Measurements from ENCODE around the gene CDC45.

CDC45 gene

DNA sequence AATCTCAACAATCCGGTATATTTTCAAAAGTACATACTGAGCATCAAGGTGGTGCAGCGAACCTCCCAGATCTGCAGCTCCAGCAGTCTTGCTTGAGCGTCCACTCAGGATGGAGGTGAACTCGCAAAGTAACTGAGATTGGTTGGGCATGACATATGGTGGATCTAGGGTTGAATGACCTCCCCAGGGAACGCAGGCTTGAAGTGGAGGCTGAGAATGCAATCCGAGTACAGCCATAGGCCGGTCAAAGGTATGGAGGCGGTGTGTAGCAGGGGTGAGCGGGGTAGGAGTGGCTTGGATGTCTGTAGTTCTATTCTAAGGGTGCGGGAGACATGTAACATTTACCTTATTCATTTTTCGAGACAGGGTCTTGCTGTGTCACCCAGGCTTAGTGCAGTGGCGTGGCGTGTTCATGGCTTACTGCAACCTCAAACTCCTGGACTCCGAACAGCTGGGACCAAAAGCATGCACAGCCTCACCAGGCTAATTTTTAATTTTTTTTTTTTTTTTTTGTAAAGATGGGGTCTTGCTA is 31.6 kb upstream of the CDC45 start:
- no peak for DNase-seq (ENCODE audit: extremely low read depth in 1 of 2, low read depth in 1 of 2)

DNA sequence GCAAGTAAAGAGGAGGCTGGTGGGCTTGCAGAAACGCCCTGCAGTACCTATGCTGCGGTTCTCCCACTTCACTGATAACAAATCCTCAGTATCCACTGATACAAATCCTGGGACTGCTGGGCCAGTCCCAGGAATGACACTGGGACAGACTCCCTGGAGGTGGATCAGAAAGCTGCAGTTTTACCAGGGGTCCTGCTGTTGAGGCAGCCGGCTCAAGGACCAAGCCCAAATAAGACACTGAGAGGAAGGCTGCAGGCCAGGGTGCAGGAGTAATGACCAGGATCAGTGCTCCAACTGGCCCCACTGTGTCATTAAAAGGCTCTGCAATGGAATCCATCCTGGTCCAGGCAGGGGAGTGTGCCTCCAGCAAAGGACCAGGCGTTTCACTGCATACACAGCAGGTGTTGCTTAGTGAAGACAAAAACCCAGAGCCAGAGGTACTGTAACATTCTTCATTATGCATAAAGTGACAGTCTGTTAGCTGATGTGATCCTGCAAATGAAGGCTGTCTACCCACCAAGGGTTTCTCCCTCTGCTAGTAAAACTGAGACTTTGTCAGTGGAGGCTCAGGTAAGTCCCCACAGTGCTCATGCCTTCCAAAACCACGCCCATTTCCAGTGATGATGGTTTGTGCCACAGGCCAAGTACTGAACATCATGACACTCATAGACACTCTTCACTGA is 30.8 kb upstream of the CDC45 start:
- DNase-seq (ENCODE audit: extremely low read depth in 1 of 2, low read depth in 1 of 2): no peak

DNA sequence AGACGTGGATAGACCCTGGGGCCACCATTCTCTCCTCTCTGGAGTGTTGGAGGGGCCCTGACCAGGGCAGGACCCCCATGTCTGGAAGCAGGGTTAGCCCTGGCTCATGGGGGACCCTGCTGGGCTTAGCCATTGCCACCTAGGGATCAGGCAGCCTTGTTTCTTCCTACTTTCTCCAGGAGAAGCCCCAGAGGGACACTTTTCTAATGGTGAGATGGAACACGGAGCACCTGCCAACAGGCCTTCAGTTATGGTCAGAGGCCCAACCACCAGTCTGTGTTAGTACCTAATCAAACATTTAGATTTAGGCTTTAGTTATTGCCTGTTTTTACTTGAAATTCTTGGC is 30.3 kb upstream of the CDC45 start:
- no peak for DNase-seq (ENCODE audit: extremely low read depth in 1 of 2, low read depth in 1 of 2)

DNA sequence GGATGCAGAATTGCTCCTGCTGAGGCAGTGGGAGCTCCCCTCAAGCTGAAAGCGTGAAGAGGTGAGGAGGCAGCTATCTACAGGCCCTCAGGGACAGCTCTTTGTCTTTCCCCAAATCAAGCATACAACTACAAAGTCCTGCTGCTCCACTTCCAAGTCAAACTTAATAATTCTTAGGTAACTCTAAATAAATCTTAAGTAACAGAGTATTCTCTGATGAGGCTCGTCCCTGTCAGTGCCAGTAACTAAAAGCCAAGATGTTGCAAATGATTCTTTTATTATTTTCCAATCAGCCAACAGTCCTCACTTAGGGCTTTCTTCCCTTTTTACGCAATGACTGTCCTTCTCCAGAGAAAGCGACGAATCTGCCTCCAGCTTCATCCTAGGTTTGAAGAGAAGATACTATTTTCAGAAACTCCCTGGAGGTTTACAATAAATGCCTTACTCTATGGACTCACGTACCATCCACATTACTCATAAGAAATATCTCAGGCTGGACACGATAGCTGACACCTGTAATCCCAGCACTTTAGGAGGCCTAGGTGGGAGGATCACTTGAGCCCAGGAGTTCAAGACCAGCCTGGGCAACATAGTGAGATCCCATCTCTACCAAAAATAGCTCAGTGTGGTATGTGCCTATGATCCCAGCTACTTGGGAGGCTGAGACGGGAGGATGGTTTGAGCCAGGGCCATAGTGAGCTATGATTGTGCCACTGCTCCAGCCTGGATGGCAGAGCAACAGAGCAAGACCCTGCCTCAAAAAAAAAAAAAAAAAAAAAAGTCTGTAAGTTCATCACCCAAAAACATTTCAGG is 29.2 kb upstream of the CDC45 start:
- DNase-seq (ENCODE audit: extremely low read depth in 1 of 2, low read depth in 1 of 2): no peak

DNA sequence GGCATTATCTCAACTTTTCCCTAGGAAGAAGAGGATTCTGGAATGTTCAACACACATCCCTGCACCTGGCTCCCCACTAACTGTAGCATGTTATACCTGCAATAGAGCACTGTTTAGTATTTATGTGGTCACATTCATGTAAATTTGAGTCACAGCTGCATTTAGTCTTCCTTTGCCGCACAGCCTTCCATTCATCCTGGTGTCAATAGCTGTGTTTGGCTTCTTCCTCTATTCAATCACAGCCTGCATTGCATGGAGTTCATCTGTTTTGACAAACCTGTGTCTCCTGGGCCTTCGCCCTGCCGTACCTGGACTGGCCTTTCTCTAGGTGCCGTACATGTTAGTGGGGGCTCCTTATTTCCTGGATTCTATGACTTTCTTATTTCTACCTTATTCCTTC is 28.1 kb upstream of the CDC45 start:
- no peak for DNase-seq (ENCODE audit: extremely low read depth in 1 of 2, low read depth in 1 of 2)

DNA sequence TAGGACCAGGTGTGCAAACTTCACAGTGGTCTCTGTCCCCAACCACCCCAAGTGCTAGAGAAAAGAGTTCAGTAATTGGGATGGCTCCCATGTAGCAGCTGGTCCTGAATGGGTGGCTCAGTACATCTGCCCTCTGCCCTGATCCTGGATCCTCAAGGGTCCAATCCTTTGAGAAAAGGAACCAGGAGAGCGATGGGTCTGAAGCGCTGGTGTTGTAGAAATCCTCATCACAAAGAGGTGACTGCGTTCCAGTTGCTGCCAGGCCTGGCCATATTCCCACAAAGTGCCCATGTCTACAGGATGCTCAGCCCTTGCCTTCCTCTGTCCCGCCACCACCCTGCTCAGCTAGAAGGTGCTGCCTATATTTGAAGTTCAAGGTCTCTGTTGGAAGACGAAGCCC is 26.0 kb upstream of the CDC45 start:
- DNase-seq (ENCODE audit: extremely low read depth in 1 of 2, low read depth in 1 of 2): no peak

DNA sequence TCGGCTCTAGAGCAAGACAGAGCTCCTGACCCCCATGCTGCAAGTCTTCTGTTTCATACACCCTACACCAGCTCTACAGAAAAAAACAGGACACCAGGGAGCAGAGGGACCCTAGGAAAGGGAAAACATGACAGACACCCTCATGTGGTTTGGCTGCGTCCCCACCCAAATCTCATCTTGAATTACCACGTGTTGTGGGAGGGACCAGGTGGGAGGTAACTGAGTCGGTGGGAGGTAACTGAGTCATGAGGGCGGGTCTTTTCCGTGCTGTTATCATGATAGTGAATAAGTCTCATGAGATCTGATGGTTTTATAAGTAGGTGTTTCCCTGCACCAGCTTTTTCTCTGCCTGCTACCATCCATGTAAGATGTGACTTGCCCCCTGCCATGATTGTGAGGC is 25.6 kb upstream of the CDC45 start:
- DNase-seq (ENCODE audit: extremely low read depth in 1 of 2, low read depth in 1 of 2): no peak

DNA sequence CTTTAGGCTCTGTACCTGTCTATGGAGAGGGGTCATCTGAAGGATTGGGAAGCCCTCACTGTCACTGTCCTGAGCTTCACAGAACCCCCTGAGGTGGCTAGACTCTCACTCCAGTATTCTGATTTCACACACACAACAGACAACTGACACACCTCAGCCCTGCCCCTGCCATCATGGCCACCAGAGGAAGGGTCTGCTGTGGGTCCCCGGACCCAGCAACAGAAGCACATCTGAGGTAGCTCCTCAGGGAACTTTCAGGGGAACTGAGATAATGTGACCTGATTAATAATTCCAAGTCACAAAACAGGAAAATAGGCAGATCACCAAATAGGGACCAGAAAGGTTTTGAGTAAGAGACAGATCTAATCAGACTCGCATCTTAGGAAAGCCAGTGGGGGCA is 24.7 kb upstream of the CDC45 start:
- no peak for DNase-seq (ENCODE audit: extremely low read depth in 1 of 2, low read depth in 1 of 2)

DNA sequence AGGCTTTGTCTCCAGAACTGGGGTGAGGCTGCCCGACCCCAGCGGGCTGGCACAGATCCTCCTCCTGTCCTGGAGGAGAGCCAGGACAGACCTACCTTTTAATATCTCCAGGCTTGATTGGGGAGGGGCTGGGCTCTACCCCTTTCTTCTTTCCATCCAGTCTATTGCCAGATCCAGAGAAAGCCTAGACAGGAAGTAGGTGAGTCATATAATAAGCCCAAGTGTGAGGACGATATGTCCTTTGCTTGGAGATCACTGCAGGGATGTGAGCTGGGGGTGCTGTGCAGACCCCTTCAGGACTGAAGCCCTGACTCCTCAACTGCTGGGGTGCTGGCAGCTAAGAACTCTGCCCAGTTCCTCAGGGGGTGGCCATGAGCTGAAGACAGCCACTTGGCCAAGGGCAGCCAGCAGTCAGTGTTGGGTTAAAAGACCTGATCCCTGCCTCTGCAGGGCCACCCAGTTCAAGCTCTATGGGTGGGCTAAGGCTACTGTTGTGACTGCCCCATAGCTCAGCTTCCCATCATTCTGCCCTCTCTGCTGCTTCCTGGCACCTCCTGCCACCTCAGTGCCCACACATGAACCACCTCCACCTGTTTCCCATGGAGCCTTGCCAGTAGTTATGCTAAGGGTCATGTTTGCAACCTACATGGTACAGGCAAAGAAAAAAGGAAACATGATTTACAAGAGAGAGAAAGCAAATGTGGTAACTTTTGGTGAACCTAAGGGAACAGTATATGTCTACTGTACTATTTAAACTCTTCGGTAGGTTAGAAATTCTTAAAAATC is 23.9 kb upstream of the CDC45 start:
- DNase-seq (ENCODE audit: extremely low read depth in 1 of 2, low read depth in 1 of 2): no peak

DNA sequence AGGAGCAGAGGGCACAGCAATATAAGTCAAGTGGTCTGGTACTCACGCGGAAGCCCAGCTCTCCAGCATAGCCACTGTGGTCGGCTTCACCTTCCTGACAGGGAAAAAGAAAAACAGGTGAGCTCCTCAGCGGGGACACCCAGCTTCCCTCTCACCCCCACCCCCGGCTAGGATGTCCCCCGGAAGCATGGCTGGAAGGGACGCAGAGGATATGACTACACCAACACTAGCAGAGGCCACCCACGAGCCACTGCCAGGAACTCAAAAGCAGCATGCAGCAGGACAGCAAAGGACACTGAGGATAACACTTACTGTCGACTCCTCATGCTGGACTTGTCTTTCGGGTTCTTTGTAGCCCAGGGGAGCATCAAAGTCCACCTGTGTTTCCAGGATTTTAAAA is 23.2 kb upstream of the CDC45 start:
- no peak for DNase-seq (ENCODE audit: extremely low read depth in 1 of 2, low read depth in 1 of 2)

DNA sequence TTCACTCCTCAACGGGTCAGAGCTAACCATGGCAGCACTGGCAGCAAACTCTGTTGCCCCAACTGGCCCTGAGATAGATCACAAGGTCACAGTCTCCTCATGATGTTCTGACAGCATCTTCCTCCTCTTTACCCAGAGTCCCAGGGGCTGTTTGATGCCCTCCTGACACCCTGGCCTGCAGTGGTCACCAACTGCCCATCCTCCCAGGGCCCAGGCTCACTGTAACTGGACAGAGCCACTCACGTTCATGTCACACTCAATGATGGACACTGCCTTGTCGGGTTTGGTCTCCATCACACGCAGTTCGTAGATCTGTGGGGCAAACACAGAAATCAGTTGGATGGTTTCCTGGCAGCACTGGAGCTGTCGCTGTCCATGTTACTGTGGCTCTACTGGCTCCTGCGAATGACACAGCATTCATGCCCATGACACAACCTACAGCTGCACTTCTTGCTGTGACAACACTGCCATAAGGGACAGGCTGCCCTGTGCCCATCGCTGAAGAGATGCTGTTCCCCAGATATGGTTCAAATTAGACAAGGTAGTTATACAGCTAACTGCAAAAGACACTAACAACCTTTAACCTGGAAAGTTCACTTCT is 21.8 kb upstream of the CDC45 start:
- DNase-seq (ENCODE audit: extremely low read depth in 1 of 2, low read depth in 1 of 2): no peak

DNA sequence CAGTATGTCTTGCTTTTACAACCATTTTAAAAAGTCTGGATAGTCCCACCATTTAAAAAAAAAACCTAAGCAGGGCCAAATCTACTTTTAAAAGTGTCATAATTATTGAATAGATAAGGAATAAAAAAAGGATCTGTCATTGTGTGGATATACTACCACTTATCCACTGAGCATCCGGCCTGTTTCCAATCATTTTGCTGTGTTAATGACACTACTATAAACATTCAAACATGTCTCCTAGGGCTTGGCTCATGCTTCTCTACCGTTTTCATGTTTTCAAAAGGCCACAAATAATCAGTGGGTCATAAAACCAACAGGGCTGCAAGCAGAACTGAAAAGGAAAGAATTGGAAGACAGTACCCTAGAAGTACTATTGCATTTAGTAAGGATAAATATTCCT is 19.7 kb upstream of the CDC45 start:
- no peak for DNase-seq (ENCODE audit: extremely low read depth in 1 of 2, low read depth in 1 of 2)

DNA sequence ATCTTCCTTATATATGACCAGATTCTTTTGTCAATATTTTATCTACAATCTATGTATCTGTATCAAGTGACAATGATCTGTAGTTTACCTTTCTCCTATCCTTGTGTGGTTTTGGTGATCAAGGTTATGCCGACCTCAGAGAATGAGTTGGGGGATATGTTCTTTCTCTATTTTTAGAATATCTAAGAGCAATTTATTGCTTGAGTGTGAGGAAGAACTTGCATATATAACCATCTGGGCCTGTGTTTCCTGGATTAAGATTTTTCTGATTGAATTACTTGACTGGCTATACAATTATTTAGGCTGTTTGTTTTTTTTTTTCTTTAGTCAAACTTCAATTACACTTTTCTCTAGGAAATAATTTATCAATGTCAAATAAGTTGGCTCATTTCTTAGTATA is 18.2 kb upstream of the CDC45 start:
- no peak for DNase-seq (ENCODE audit: extremely low read depth in 1 of 2, low read depth in 1 of 2)

DNA sequence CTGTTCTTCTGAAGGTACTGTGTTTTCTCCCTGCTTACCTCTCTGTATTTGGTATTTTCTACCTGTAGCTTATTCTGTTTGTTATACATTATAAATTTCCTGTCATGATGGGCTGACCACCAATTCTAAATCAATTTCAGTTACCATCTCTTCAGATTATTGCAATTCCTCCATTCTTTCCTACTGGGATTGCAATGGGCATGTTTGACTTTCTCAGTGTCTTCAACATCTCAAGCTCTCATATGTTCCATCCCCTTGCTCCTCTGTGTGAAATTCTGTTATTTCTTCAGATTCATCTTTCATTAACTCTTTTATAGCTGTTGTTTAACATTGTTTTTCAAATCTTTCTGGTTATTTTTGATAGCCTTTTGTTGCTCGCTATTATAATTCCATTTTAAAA is 16.7 kb upstream of the CDC45 start:
- no peak for DNase-seq (ENCODE audit: extremely low read depth in 1 of 2, low read depth in 1 of 2)

DNA sequence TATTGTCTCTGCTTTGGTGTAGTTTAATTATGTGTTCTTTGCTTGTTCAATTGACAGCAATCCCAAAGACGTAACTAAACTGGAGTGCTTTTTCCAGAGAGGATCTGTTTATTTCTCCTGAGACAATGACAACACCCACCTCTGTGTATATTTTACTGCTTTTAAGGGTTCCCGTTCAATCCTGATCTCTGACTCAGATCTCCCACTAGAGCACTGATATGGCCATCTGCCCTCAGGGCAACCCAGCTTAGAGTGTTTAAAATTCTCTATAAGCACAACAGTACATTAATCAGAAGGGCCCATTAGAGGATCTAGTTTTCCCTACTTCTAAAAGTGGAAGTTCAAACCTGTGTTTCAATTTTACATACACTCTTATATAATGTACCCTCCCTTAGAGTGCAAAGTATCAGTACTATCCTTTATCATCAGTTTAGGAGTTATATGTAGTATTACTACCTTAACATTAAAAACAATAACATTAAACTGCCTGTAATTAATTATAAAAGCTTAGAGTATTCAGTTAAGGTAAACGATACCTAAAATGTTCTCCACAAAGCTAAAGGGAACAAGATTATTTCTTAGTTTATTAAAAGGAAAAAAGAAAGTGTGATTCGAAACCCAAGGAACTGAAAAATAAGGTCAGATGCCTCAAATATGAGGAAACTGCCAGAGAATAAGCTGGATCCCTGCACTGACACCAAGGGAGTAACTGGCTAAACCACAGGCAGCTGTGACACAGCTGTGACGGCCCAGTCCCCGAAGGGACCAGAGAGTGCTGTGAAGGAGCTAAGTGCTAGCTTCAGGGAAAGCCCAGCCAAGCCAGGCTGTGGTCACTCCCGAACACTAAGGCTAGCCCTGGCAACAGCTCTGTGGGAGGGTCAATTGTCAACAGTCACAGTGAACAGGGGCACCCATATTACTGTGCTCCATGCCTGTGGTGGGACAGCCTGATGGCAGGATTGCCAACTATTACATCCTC is 15.9 kb upstream of the CDC45 start:
- DNase-seq (ENCODE audit: extremely low read depth in 1 of 2, low read depth in 1 of 2): no peak

DNA sequence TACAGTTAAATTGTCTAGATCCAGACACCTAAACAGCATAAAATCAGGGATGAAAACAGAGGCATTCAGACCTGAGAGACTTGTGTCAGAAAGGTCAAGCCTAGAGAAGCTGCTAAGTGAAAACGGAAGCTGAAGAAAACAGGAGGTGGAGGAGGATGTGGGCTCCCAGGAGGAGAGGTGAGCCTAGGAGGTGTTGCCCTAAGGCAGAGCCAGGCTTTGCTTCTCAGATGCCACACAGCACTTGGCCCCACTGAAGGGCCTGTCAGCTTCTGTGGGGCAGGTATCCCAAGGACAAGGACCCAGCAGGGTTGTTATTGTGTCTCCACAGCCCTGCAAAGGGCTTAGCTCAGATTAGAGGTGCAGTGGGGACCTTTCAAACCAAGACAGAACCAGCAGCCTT is 15.2 kb upstream of the CDC45 start:
- no peak for DNase-seq (ENCODE audit: extremely low read depth in 1 of 2, low read depth in 1 of 2)

DNA sequence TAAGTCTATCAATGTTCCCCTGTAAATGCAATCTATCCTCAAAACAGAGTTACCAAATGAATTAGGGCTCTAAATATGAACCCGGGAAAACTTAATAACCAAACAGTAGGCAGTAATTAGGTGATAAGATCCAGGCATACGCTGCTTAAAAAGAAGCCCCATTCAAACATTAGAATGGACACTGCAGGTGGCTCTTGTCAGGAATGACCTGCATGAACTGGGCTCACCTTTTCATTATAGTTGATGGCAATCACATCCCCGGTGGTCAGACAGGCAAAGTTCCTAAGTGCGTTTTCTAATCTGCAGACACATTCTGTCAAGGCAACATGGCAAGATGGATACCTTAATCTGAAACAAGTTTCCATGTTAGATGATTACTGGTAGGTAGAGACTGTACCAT is 14.7 kb upstream of the CDC45 start:
- DNase-seq (ENCODE audit: extremely low read depth in 1 of 2, low read depth in 1 of 2): no peak

DNA sequence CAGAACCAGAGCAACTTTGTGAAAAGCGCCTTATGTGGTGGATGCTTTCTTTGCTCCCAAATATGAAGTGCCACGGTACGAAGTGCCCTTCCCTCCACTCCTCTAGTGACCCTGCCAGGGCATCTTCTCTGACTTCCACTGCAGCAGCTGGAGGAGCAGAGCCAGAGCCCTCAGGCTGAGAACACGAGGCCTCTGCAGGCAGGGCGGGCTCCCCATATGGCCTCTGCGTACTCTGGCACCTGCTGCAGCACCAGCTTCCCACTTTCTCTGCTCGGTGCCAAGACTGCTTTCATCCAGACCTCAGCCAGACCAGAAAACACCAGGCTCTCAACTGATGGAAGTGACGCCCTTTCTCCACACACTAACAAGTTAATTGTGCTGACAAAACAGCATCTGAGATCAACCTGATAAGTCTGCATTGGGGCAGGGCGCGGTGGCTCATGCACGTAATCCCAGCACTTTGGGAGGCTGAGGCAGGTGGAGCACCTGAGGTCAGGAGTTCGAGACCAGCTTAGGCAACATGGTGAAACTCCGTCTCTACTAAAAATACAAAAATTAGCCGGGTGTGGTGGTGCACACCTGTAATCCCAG is 13.5 kb upstream of the CDC45 start:
- DNase-seq (ENCODE audit: extremely low read depth in 1 of 2, low read depth in 1 of 2): no peak

DNA sequence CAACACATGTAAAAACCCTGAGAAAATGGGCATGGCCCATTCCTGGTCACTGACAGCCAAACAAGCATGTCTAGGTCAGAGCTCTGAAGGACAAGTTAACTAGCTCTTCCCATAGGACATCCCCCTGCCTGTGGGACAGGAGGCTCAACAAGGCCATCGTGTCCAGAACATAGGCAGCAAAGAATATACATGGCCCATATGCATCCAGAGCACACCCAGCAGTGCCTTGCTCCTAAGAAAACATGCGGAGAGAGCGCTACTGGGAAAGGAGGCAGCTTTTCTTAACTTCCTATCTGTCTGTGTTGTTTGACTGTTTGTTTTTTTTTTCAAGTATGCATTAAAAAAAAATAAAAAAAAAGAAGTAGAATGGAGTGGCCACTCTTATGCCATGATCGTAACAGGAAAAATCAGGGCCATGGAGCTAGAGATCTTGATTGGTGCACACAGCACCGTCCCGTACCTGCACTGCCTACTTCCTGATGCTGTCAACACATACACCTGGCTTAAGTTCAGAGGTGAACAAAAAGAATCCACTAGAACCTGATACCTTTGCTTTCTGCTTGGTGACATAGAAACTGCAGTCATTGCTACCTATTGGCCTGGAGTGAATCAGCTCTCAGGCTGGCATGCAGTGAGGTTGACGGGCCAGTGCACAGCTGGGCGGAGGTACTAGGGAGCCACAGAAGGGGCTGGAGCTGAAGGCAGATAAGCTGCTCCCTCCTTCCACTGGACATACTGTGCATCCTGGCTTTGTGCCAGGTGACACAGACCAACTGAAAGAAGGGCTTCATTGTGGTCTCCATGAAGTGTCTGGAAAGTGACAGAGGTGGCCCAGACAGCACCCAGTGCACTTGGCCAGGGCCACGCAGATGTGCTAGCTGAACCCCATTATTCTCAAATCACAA is 12.6 kb upstream of the CDC45 start:
- no peak for DNase-seq (ENCODE audit: extremely low read depth in 1 of 2, low read depth in 1 of 2)

Data from activated CD8-positive, alpha-beta memory T cell treated with anti-CD3 and anti-CD28 coated beads for 1 hour (primary cell).